SW 1271 (cell line): ENCODE data around the gene AKT2.

Experiments used
- DNase-seq, 2 experiments: peaks; one replicate each; lab custom pipeline; 2025; lab: John Stamatoyannopoulos, UW

Gene AKT2

DNA sequence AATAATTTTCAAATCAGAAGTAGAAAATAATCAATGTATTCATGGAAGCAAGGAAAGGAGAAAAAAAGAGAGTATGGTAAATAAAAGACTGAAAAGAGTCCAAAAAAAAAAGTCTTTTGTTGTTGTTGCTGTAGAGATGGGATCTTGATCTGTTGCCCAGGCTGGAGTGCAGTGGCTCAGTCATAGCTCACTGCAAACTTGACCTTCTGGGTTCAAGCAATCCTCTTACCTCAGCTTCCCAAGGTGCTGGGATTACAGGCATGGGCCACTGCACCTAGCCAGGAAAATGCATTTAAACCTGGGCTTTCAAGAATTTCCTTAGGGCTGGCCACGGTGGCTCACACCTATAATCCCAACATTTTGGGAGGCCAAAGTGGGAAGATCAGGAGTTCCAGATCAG lies 100.9 kb downstream of the AKT2 start:
- DNase-seq, result no peak
